HG02759 (cell line): ENCODE measurements around the gene GPR4.
A peak's percentile ranks its signal among the peaks of the same experiment; 100 is the strongest.
"Not testable (repeated sequence)": the region's sequence is repeated elsewhere in the genome, so short reads cannot be mapped to it uniquely, and the experiment has no call there.

ENCODE experiments used
- ATAC-seq: cut with Tn5 transposase; IDR thresholded peaks from one replicate; pipeline ENCODE4 v1.9.1; 2021; ENCODE audit warnings: mild to moderate bottlenecking, moderate library complexity; ENCODE audit not compliant: unreplicated experiment

The GPR4 gene

DNA sequence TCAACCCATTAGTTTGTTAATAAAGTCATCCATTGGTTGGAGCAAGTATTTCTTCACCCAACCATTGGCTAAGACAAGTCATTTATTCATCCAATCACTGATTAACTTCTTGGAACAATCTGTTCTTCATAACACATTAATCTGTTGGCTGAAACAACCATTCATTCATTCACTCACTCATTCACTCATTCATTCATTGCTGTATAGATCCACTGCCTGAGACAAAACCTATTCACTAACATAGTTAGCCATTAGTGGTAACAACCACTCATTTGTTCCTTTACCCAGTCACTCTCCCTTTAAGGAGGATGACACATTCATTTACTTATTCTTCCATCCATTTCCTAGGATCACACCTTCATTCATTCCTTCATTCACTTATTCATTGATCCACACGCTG, 22.0 kb upstream of the GPR4 start:
- no peak for ATAC-seq

GRCh38 chr19:45621976-45622503, 20.0 kb upstream of the GPR4 start:
- no peak for ATAC-seq

- ATAC-seq = no peak
Measured at GRCh38 chr19:45621389-45621788, 19.4 kb upstream of the GPR4 start.

DNA sequence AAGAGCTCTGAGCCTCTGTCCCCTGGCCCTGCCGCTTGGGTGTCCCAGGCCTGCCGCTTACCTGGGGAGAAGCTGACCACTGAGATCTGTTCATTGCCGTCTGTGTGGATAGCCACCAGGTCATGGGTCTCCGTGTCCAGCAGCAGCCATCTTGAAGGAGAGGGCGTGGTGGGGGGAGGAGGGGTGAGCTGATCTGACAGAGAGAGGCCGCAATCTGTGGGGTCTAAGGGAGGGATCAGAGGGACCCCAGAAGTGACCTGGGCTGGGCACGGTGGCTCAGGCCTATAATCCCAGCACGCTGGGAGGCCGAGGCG, 14.6 kb upstream of the GPR4 start:
- no peak for ATAC-seq

GRCh38 chr19:45615795-45616703, 14.0 kb upstream of the GPR4 start:
- peak; percentile 53 for ATAC-seq

DNA sequence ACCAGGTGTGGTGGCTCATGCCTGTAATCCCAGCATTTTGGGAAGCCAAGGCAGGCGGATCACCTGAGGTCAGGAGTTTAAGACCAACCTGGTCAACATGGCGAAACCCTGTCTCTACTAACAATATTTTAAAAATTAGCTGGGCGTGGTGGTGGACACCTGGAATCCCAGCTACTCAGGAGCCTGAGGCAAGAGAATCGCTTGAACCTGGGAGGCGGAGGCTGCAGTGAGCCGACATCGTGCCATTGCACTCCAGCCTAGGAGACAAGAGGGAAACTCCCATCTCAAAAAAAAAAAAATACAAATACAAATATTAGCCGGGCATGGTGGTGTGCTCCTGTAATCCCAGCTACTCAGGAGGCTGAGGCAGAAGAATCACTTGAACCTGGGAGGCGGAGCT, 13.0 kb upstream of the GPR4 start:
- not testable (repeated sequence) for ATAC-seq

DNA sequence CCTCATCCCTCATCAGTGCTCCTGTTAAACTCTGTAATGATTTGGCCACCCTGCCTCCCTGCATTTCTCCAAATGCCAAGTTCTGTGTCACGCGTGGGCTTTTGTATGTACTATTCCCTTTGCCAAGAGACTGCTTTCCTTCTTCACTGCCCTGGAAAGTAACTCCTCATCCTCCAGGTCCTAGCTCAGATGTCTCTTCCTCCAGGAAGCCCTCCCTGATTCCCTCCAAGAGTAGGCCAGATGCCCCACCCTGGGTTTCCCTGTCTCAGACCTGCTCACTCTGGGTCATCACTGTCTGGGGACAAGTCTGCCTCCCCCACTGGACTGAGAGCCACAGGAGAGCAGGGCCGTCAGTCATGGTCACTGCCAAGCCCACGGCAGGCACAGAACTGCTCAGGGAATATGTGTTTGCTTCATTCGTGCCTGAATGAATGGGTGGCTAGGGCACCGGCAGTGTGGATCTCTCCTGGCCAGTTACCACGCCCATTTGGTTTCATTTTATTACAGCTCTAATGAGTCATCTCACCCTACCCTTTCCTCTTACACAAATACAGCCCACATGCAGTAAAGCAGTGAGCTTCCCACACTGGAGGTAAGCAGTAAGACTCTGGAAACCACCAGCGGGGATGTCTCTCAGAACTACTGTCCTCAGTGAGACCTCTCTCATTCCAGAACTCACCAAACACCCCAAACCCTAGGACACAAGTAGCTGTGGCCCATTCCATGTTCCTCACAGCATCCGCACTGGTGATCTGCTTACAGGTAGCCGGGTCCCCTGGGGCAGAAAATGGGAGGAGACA, 12.1 kb upstream of the GPR4 start:
- ATAC-seq = peak; percentile 73

DNA sequence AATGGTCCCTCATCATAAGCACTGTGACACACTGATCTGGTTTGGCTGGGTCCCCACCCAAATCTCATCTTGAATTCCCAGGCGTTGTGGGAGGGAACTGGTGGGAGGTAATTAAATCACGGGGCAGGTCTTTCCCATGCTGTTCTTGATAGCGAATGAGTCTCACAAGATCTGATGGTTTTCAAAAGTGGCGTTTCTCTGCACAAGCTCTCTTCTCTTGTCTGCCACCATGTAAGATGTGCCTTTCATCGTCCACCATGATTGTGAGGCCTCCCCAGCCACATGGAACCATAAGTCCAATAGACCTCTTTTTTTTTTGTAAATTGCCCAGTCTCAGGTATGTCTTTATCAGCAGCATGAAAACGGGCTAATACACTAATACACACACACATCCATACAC, 6.9 kb upstream of the GPR4 start:
- no peak for ATAC-seq

GRCh38 chr19:45607071-45608029, 5.3 kb upstream of the GPR4 start:
- ATAC-seq = no peak

- no peak for ATAC-seq
Measured at GRCh38 chr19:45601115-45601514, 897 bp downstream of the GPR4 start.

GRCh38 chr19:45600340-45600885, 1.6 kb downstream of the GPR4 start:
- no peak for ATAC-seq

- no peak for ATAC-seq
Measured at GRCh38 chr19:45599286-45599685, 2.7 kb downstream of the GPR4 start.

GRCh38 chr19:45598267-45599001, 3.6 kb downstream of the GPR4 start:
- no peak for ATAC-seq

- no peak for ATAC-seq
Measured at GRCh38 chr19:45597425-45598111, 4.4 kb downstream of the GPR4 start.

GRCh38 chr19:45595814-45596213, 6.2 kb downstream of the GPR4 start:
- ATAC-seq = no peak

- ATAC-seq = no peak
Measured at GRCh38 chr19:45593520-45593919, 8.5 kb downstream of the GPR4 start.

- ATAC-seq = no peak
Measured at GRCh38 chr19:45592366-45592765, 9.6 kb downstream of the GPR4 start.

GRCh38 chr19:45591638-45592005, 10.4 kb downstream of the GPR4 start:
- no peak for ATAC-seq

DNA sequence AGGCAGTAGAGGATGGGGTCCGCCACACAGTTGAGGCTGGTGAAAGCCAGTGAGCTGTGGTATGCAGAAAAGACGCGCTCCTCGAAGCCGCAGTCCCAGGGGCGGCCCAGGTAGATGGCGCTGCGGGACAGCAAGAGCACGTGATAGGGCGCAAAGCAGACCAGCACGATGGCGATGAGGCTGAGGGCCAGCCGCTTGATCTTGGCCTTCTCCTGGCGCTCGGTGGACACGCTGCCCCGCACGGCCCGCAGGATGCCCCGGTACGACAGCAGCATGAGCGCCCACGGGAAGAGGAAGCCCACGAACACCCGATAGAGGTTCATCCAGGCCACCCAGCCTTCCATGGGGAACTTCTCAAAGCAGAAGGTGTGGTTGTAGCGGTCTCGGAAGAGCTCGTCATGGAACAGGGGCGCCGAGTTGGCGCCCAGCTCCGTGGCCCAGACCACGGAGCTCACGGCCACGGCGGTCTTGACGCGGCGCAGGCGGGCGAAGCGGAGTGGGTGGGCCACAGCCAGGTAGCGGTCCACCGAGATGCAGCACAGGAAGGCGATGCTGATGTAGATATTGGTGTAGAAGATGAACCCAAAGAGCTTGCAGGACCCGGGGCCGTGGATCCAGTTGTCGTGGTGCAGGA, 10.9 kb downstream of the GPR4 start:
- ATAC-seq = no peak
